Activated naive CD8-positive, alpha-beta T cell treated with anti-CD3 and anti-CD28 coated beads for 36 hours (primary cell): ENCODE measurements around the gene RPN2. TPM values are rescaled to one million over a fixed set of nuclear protein-coding genes. Genes with fewer than 3 reads are reported as not detected.

Experiments
- total RNA-seq, 2 experiments: library from RNA; stranded (reverse); gene quantifications; one replicate each; pipeline ENCODE4 v1.2.3, GENCODE V29; 2021

Gene RPN2
- total RNA-seq, 2 experiments from 2014 or later, result 121 to 131 TPM

Other genes starting within 250 kb of the RPN2 start
- gene SAMHD1, start 227.6 kb upstream of the RPN2 start, total RNA-seq, result 10 to 100 TPM; 35.6 to 43.2 TPM
- 10 to 100 TPM; 38.3 to 38.7 TPM for gene RBL1, start 83.3 kb upstream of the RPN2 start, total RNA-seq
- gene MROH8, start 218 bp downstream of the RPN2 start, total RNA-seq, result 1 to 10 TPM; 2.2 to 3.0 TPM
- not detected for gene GHRH, start 82.5 kb downstream of the RPN2 start, total RNA-seq
- 10 to 100 TPM; 11.2 to 12.8 TPM for gene MANBAL, start 110.3 kb downstream of the RPN2 start, total RNA-seq
- gene SRC, start 166.8 kb downstream of the RPN2 start, total RNA-seq, result 1 to 10 TPM; 1.1 to 1.9 TPM